Measurements from ENCODE around the gene MX2.
A peak's percentile ranks its signal among the peaks of the same experiment; 100 is the strongest.
"Not testable (repeated sequence)": the region's sequence is repeated elsewhere in the genome, so short reads cannot be mapped to it uniquely, and the experiment has no call there.

MX2 gene

DNA sequence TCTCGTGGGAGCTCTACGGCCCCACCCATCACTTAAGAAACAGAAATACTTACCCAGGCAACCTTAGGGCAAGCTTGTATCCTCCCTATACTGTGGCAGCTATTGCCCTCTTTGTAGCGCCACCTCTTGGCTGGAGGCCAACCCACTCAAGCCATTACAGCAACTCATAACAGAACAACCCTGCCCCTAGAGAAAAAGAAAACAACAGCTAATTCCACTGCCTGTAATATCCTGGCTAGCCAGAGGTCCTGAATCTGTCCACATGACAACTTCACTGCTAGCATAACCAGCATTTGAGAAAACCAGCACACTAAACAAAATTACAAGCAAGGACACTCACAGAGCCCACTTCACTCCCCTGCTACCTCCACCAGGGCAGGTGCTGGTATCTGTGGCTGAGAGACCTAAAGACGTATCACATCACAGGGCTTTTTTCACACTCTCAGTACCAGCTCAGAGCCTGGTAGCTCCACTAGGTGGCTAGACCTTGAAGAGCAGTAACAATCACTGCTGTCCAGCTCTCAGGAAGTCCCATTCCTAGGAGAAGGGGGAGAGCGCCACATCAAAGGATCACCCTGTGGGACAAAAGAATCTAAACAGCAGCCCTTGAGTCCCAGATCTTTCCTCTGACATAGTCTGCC, 49.7 kb downstream of the MX2 start:
- peak; percentile 6 for DNase-seq (ENCODE audit: low spot score)

DNA sequence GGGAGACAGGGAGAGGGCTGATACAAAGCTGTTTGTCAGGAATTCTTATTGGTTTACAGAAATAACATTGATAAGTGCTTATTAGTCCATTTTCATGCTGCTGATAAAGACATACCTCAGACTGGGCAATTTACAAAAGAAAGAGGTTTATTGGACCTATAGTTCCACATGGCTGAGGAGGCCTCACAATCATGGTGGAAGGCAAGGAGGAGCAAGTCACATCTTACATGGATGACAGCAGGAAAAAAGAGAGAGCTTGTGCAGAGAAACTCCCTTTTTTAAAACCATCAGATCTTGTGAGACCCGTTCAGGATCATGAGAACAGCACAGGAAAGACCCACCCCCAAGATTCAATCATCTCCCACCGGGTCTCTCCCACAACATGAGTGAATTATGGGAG, 55.7 kb downstream of the MX2 start:
- DNase-seq (ENCODE audit: low spot score), result not testable (repeated sequence)

DNA sequence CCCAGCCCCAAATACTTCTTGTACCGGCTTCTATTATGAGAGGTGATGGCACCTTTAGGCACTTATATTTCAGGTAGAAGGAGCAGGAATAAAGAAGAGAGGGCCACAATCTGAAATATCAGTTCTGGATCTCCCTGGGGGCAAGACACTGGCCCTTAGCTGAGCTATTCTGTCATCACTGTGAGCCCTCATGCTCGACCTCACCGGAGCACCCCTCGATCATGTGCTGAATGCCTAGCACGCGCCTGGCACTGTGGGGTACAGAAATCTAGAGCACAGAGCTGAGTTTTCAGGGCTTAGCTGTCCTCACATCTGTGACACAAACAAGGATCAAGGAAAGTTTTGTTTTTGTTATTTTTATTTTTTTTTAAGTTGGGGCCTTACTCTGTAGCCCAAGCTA, 56.6 kb downstream of the MX2 start:
- DNase-seq (ENCODE audit: low spot score), result no peak

DNA sequence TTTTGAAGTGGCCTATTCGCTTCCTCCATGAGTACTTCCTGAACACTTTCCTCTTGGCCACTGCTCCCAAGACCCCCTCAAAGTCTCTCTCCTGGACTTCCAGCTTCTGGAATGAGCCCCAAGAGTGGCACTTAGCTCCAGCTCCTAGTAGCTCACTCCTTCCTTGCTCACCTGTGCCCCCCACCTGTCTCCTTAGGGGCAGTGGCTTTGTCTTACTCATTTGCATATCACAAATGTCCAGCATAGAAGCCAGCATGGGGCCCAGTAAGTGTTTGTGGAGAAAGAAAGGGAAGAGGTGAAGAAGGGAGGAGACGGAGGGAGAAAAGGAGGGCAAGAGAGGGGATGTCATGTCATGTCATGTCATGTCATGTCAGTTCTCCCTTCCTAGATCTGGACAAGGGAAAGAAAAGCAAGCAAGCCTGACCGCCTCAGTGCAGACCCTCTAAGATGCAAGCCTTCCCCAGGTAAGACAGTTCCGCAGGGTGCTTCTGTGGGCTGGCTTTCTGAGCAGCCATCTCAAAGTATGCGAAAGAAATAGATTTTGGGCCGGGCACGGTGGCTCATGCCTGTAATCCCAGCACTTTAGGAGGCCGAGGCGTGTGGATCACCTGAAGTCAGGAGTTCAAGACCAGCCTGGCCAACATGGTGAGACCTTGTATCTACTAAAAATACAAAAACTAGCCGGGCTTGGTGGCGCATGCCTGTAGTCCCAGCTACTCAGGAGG, 57.3 kb downstream of the MX2 start:
- DNase-seq (ENCODE audit: low spot score), result no peak

DNA sequence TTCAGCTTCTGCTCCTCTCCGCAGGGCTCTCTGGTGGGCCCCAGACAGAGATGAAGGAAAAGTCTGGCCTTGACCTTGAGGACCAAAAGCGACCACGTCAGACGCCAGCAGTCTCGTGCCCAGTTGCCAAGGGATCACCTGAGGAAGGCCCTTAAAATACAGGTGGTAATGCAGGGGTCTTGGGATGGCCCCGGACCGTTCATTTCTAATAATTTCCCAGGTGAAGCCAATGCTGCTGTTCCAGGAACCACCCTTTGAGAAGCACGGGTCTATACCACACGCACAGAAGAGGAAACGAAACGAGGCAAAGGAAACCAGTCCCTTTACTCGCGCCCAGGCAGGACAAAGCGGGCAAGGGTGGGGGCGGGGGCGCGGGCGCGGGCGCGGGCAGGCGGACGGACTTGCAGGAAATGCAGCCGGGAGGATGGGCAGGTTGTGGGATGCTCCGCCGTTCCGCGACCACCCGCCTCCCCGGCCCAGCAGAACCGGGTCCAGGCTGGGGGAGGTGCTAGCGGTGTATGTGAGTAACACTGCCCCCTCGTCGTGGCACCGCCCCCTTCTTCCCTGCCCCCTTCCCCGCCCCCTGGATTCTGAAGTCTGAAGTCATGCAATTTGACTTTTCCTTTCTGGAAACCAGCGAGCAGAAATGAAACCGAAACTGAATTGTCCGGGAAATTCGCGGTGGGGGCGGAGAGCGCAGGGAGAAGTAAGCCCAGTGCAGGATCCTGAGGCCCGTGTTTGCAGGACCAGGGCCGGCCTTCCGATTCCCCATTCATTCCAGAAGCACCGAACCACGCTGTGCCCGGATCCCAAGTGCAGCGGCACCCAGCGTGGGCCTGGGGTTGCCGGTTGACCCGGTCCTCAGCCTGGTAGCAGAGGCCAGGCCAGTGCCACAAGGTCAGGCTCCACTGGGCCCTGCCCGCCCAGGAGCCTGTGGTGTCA, 58.4 kb downstream of the MX2 start:
- peak; percentile 19 for DNase-seq (ENCODE audit: low spot score)

DNA sequence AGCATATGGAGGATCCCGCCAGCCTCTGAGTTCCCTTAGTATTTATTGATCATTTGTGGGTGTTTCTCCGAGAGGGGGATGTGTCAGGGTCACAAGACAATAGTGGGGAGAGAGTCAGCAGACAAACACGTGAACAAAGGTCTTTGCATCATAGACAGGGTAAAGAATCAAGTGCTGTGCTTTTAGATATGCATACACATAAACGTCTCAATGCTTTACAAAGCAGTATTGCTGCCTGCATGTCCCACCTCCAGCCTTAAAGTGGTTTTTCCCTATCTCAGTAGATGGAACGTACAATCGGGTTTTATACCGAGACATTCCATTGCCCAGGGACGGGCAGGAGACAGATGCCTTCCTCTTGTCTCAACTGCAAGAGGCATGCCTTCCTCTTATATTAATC, 59.2 kb downstream of the MX2 start:
- not testable (repeated sequence) for DNase-seq (ENCODE audit: low spot score)

DNA sequence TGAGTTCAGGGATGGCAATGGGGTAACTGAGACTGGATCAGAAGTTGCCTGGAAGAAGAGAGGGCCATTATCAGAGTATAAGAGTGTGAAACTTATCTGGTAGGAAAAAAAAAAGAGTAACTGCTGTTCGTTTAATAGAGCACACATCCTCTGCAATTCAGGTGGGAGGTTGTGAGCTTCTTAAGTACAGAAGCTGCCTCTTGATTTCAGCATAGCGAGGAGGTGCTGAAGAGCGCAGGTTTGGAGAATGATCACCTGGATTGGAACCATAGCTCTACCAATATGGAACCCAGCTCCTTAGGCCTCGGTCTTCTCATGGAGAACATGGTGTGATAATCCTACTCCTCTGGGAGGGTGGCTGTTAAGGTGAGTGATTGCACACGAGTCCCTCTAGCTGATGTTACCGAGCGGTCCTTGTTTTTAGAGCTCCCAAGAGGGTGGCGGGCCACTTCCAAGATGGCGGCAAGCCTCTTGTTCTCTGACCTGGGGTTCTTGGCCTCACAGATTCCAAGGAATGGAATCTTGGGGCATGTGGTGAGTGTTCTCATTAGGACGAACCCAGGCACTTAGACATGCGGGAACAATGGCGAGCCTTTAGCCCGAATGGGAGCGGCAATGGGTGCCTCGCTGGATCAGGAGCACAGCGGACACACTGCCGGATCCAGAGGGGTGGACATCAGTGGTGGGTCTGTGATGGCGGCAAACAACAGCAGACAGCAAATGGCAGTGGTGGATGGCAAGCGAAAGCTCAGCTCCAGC, 60.9 kb downstream of the MX2 start:
- no peak for DNase-seq (ENCODE audit: low spot score)

DNA sequence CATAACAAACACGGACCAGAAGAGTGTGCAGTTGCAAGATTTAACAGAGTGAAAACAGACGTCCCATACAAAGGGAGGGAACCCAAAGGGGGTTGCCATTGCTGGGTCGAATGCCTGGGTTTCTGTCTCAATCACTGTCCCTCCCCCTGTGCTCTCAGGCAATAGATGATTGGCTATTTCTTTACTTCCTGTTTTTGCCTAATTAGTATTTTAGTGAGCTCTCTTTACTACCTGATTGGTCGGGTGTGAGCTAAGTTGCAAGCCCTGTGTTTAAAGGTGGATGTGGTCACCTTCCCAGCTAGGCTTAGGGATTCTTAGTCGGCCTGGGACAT, 61.4 kb downstream of the MX2 start:
- DNase-seq (ENCODE audit: low spot score), result not testable (repeated sequence)

DNA sequence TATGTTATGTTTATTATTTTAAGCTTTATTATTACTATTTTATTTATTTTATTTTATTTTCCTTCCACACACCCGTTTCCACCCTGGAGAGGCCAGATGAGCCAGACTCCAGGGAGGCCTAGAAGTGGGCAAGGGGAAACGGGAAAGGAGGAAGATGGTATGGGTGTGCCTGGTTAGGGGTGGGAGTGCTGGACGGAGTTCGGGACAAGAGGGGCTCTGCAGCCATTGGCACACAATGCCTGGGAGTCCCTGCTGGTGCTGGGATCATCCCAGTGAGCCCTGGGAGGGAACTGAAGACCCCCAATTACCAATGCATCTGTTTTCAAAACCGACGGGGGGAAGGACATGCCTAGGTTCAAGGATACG, 63.7 kb downstream of the MX2 start:
- no peak for DNase-seq (ENCODE audit: low spot score)

DNA sequence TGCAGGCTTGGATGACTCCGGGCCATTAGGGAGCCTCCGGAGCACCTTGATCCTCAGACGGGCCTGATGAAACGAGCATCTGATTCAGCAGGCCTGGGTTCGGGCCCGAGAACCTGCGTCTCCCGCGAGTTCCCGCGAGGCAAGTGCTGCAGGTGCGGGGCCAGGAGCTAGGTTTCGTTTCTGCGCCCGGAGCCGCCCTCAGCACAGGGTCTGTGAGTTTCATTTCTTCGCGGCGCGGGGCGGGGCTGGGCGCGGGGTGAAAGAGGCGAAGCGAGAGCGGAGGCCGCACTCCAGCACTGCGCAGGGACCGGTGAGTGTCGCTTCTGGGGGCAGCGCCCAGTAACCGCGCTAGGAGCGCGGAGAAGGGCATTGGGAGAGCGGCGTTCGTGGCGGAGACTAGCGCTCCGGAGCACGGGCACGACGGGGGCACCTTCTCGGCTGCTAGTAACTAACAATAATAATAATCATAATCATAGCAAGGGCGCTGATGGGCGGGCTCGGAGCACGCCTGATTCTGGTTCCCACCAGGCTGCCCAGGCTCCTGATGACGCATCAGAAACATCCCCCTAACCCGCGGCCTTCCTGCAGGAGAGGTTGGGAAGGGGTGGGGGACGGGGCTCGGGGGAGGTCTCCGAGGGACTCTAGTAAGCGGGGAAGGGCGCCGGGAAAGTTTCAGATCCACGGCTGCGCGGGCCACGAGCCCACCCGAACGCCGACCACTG, 64.3 kb downstream of the MX2 start, which contains the start of gene MX1:
Gene MX1, plus strand, starts transcription at position 286 of the 722 bp plus-strand sequence. CDS start 5,832 bp downstream, outside the sequence.
- DNase-seq (ENCODE audit: low spot score), result peak; percentile 73

DNA sequence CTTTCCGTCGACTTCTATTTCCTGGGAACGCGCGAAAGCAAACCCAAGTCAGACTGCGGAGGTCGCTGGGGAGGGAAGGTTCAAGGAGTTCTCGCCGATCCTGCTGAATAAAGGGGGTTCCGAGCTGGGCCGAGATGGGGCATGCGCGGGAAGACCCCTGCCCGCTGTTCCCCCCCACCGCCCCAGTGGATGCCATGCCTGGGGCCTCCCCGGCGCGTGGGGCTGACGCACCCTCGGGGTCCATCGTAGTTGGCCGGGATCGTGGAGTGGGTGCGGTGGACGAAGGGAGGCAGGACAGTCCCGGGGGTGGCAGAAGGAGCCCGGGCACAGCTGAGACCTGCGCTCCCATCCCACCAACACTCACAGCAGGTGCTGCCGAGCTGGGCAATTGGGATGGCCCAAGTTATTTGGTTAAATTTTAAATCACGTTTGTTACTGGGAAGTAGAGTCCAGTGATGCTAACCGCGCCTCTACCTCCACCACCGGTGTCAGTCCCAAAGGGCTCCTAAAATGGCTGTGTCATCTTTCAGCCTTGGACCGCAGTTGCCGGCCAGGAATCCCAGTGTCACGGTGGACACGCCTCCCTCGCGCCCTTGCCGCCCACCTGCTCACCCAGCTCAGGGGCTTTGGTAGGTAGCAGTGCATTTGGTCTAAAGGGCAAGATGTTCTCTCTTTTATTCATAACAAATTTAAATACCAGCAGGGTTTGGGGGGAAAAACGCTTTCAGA, 65.0 kb downstream of the MX2 start:
- DNase-seq (ENCODE audit: low spot score), result no peak

DNA sequence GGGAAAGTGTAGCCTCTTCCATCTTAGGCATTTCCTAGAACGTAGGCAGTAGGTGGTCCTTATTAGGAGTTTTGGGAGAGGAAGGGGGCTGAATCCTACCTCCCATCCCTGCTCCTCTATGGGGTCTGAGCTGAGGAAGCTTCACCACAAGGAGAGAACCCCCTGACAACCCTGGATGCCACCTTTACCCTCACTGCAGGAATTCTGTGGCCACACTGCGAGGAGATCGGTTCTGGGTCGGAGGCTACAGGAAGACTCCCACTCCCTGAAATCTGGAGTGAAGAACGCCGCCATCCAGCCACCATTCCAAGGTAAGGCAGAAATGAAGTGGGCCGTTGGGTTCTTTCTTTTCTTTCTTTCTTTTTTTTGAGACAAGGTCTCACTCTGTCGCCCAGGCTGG, 65.7 kb downstream of the MX2 start:
- no peak for DNase-seq (ENCODE audit: low spot score)

DNA sequence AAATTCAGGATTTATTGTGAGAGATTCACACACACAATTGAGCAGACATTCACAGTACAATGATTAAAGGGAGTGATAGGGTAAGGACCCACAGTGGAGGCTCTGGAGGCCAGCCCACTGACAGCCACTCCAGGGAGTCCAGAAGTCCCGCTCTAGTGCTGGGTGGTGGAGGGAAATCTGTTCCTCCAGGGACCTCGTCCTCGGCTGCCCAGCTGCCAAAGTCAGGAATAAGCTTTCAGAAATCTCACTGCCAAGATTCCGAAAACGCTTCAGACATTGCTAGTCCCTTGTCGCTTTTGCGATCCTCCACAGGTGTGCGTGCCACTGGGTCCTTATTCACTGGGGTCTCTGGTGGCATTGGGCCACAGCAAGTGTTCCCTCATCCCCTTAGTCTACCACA, 66.5 kb downstream of the MX2 start:
- no peak for DNase-seq (ENCODE audit: low spot score)

DNA sequence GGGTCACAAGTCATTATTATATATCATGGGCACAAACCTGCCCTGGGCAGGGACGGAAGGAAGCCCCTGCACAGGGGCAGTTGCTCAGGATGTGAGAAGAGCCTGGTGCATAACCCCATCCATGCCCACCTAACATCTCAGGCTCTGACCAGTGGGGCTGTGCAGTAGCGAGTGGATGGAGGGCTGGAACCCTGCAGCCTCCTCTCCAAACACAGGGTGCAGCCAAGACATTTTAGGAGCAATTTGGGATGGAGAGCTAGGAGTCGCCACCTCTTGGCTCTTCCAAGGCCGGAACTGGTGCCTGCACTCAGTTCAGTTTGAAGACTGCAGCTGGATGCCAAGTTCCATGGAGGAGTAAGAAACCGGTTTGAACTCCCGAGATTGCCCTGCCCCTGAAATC, 67.0 kb downstream of the MX2 start:
- DNase-seq (ENCODE audit: low spot score), result no peak

DNA sequence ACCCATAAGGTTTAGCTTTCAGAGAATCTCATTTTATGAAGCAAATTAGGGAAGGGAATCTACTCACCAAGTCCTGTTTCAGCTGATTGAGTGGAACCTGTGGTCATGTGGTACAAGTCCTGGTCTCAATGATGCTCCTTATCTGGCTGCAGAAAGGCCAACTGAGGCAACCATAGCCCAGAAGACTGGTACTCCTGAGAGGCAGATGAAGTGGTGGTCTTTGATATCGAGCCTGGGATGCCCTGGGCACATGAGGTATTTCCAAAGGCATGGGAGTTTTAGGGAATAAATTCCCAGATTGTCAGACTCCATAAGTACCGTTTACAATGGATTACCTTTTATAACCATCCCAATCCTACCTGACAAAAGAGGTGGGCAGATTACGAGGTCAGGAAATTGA, 67.5 kb downstream of the MX2 start:
- no peak for DNase-seq (ENCODE audit: low spot score)

DNA sequence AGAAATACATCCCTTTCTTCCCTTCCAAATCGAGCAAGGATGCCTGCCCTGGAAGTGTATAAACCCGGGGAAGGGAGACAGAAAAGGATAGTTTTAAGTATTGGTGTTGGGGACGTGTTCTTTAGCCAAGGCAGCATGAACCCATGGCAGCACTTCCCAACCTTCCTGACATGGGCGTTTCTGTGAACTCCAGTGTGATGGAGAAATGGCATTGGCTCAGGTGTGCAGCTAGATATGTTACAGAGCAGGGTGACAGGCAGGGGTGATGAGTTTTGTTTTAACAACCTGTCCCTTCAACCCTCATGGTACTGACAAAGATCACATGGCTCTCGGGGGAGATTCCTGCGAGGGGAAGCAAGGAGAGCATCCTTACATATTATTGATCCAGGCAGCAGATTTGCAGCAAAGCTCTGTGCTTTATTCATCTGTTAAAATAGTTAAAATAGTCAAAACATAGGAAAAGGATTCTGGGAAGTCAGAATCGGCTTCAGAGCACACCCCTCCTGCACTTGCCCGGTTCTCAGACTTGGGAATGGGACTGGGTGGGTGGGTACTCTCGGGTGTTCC, 68.2 kb downstream of the MX2 start:
- no peak for DNase-seq (ENCODE audit: low spot score)

DNA sequence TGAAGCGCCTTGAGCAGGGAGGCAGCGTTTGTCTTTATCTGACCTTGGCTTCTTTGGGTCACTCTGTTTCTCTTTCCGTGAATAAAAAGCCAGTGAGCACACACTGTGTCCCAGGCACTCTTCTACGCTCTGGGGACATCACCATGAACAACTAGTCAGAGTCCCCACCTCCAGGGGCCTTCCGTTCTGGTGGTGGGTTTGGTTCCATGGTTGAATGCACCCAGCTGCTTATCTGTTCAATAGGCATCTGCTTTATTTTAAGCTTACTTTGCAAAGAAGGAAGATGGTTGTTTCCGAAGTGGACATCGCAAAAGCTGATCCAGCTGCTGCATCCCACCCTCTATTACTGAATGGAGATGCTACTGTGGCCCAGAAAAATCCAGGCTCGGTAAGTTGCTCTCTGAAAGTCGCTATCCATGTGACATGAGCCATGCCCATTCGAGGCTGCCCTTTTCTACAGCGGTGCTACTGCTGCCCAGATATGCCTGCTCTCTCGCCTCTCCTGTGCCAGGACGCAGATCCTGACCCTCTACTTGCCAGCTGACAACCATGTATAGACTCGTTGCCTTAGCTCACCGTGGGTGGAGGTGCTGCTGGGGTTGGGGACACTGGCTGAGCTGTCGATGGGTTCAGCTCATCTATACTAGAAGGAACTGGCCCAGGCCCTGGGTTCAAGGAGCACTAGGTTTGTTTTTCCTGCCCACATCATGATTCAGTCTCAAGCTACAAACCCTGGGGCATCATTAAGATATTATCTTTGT, 70.1 kb downstream of the MX2 start:
- DNase-seq (ENCODE audit: low spot score), result no peak

DNA sequence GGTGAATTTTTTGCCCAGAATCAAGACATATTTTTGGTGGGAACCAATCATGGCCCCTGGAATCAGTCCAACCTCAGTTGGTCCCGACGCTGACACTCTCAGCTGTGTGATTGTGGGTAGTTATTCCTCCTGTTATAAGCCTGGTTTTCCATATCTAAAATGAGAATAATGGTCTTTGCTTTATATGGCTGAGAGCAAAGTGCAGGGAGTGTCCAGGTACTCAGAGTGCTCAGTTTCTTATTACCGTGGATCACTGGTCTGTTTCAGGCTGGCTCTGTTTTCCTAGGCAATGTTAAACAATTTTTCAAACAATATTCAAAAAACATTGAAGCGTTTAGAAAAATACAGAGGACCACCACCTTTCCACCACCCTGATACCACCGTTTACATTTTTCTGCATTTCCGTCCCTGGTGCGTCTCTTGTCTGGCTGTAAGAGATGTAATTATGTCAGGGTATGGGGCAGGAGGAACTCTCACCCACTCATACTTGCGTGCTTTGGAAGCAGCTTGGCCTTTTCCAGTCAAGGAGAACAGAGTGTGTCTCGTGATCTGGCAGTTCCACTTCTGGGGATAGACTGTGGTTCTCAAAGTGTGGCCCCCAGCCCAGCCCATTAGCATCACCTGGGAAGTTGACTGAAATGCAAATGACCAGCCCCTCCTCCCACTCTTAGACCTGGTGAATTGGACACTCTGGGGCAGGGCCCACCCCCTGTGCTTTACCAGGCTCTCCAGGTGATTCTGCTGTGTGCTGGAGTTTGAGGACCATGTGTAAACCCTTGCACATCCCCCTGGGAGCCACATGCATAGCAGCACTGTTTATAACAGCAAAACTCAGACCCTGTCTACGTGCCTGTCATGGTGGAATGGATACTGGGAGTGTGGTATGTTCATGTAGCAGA, 71.0 kb downstream of the MX2 start:
- no peak for DNase-seq (ENCODE audit: low spot score)

DNA sequence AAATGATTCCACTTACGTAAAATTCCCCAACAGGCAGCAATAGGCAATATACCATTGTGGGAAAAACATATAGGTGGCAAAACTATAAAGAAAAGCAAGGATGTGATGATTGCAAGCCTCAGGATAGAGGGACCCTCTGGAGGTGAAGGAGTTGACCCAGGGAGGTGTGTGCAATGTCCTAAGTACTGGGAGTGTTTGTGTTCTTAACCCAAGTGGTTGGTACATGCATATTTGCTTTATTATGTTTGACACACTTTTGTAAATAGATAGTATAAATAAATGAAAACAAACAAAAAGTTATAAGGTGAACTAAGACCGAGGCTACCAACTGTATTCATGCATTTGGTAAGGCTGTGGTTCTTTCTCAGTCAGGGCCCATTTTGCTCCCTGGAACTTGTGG, 71.7 kb downstream of the MX2 start:
- DNase-seq (ENCODE audit: low spot score), result no peak
